ENCODE data around the gene MAK.
"Not testable (repeated sequence)": the region's sequence is repeated elsewhere in the genome, so short reads cannot be mapped to it uniquely, and the experiment has no call there.

MAK gene, protein sequence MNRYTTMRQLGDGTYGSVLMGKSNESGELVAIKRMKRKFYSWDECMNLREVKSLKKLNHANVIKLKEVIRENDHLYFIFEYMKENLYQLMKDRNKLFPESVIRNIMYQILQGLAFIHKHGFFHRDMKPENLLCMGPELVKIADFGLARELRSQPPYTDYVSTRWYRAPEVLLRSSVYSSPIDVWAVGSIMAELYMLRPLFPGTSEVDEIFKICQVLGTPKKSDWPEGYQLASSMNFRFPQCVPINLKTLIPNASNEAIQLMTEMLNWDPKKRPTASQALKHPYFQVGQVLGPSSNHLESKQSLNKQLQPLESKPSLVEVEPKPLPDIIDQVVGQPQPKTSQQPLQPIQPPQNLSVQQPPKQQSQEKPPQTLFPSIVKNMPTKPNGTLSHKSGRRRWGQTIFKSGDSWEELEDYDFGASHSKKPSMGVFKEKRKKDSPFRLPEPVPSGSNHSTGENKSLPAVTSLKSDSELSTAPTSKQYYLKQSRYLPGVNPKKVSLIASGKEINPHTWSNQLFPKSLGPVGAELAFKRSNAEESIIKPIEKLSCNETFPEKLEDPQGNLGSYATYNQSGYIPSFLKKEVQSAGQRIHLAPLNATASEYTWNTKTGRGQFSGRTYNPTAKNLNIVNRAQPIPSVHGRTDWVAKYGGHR

GRCh38 chr6:10837995-10838793 lies at the start of gene MAK:
MAK (minus strand) TSS chr6:10838539; CDS start chr6:10830648, 7,891 bp downstream.
- DNase-seq, result peak; percentile 77

- DNase-seq, result no peak
Measured at GRCh38 chr6:10886691-10887502, 48.6 kb upstream of the MAK start, which contains the start of gene SYCP2L. SYCP2L (plus strand) TSS chr6:10887052; CDS start chr6:10887127, 75 bp downstream.

GRCh38 chr6:10886365-10886690 lies 48.0 kb upstream of the MAK start:
- DNase-seq, result not testable (repeated sequence)

GRCh38 chr6:10884245-10884972 lies 46.1 kb upstream of the MAK start:
- no peak for DNase-seq

DNA sequence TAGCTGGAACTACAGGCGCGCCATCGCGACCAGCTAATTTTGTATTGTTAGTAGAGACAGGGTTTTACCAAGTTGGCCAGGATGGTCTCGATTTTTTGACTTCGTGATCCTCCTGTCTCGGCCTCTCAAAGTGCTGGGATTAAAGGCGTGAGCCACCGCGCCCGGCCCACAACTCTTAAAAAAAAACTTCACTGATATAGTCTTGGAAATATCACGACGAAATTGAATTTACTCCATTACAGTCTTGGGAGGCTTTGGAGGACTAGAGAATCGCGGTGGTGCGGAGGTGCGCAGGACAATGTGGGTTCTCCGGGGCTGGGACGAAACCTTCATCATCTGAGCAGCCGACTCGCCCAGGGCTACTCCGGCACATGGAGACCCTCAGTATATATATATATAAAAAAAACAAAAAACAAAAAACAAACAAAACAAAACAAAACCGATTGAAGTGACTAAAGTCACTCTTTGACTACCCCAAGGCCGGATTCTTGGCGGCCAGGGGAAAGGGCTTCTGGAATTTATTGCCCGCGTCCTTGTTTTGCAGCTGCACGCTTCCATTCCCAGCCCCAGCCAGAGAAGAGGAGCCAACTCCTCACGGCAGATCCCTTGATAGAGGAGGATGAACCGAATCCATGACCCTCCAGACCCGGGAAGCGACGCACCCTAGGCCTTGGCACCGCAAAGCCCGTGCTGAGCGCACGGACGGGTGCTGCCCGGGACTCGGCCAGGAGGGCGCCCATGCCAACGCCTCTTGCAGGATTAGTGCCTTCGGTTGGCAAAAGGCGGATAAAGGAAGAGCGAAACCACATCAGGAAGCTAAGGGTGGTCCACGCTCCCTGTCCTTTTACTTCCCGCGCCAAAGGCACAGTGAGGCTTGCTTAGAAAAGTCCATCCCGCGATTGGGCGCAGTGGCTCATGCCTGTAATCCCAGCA lies 45.2 kb upstream of the MAK start:
- DNase-seq, result no peak

DNA sequence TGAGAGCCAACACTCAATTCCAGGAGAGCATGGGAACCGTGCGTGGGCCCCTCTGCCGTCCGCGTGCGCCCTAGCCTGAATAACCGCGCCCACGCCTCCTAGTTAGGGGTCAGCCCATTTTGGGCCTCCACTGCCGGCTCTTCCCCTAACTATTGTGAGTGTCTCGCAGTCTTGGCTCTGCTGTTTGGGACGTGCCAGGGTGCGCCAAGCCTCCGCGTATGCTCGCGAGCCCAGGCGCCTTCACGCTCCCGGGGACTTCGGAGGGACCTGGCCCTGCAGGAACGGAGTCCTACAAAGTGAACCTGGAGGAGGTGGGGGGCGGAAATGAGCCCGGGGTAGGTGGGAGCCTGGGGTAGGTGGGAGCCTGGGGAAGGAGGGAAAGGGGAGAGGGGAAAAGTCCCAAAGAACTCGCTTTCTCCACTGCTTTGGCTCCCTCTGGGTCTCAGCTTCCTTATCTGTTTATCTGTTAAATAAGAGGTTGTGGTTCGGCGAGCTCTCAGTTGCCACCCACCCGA lies 44.4 kb upstream of the MAK start:
- DNase-seq, result no peak

DNA sequence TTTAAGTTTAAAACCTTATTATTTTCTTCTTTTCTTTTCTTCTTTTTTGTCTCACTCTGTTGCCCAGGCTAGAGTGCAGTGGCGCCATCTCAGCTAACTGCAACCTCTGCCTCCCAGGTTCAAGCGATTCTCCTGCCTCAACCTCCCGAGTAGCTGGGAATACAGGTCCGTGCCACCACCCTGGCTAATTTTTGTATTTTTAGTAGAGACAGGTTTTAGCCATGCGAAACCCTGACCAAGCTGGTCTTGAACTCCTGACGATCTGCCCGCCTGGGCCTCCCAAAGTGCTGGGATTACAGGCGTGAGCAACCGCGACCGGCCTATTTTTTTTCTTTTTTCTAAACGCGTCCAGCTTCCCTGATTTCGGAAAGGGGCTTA lies 43.9 kb upstream of the MAK start:
- DNase-seq, result not testable (repeated sequence)

DNA sequence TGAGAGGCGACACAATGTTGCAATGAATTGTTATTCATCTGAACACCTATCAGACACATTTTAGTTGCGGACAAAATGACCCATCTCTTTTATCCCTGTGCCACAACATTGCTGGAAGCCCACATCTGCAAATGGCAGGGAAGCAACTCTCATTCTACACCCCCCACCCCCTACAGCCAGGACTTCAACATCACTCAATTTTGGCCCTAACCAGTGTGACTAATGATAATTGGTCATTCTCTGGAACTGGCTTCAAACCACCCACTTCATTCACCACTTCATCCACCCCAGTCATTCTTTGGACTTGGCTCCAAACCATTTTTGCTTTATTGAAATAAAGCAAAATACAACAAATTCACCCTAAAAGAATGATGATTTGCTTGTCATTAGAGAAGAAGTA lies 42.0 kb upstream of the MAK start:
- no peak for DNase-seq

DNA sequence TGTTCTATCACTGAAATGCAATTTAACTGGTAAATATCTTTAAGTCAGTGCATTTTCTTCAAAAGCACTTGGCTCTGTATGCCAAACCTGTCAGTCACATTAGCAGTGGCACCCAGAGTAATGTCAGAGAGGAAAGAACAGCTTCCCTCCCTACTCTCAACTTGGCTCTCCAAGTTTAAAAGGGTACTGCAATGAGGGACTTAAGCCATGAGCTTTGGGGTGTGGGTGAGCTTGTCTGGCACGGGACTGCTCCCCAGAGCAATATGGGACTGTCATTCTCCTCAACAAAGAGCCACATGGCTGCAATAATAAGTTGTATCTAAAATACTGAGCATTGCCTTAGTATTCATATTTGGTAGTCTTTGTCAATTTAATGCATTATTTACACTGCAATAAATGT lies 39.5 kb upstream of the MAK start:
- DNase-seq, result no peak

DNA sequence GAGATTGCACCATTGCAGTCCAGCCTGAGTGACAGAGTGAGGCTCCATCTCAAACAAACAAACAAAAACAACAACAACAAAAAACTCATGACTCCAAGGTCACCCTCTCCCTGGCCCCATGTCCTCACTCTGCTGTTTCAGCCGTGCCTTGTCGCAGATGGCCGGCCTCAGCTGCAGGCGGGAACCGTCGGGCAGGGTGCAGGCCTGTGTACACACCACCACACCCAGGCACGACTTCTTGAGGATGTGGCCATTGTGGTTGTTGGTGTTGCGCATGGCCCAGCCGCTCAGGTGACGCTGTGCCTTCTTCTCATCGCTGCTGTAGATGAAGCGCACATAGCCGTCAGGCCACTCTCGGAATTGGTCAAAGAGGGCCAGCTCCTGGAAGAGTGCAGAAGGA lies 38.7 kb upstream of the MAK start:
- no peak for DNase-seq

- DNase-seq, result no peak
Measured at GRCh38 chr6:10875026-10875425, 36.7 kb upstream of the MAK start.

GRCh38 chr6:10874207-10874606 lies 35.9 kb upstream of the MAK start:
- DNase-seq, result no peak

DNA sequence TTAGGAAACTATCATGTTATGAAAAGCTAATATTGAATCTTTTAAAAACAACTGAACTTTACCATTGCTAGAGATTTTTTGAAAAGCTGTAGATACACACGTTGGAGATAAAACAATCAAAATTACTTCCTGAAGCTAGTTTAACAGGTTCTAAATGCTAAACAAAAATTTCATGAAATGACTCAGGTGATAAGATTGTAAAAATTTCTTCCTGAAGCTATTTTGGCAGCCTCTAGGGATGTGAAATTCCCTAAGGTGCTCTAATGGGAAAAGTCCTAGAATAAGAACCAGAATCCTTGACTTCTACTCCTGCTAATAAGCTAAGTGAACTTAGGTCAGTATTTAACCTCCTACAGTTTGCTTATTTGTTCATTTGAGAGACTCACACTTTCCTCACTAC lies 35.0 kb upstream of the MAK start:
- no peak for DNase-seq

- no peak for DNase-seq
Measured at GRCh38 chr6:10867952-10868351, 29.6 kb upstream of the MAK start.

GRCh38 chr6:10866709-10867108 lies 28.4 kb upstream of the MAK start:
- not testable (repeated sequence) for DNase-seq

GRCh38 chr6:10863031-10863430 lies 24.7 kb upstream of the MAK start:
- DNase-seq, result not testable (repeated sequence)

DNA sequence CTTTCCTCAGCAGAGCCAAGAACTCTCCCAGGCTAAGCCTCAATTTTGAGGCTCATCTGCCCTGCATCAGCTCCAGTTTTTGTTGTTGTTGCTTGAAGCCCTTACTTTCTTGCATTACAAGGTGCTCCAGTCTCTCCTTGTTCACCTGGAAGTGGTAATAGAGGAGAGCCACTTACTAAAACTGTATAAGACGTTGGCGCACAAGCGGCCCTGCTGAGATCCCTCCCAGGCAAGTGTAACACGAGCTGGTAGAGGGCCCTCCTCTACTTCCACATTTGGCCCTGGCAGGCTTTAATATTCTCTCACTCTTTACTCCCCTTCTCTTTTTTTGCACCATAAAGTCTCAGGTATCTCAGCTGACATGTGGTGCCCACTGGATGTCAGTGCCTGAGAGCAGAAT lies 24.0 kb upstream of the MAK start:
- no peak for DNase-seq

DNA sequence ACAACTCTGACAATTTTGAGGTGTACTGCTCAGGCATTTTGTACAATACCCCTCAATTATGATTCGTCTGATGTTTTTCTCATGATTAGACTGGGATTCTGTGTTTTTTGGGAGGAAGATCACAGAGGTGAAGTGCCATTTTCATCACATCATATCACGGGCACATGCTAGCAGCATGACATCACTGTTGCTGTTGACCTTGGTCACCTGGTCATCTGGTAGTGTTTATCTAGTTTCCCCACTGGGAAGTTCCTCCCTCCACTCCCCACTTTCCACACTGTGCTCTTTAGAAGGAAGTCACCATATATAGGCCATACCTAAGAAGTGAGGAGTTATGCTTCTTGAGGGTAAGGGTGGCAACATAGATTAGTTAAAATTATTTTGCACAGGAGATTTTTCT lies 22.7 kb upstream of the MAK start:
- DNase-seq, result no peak

DNA sequence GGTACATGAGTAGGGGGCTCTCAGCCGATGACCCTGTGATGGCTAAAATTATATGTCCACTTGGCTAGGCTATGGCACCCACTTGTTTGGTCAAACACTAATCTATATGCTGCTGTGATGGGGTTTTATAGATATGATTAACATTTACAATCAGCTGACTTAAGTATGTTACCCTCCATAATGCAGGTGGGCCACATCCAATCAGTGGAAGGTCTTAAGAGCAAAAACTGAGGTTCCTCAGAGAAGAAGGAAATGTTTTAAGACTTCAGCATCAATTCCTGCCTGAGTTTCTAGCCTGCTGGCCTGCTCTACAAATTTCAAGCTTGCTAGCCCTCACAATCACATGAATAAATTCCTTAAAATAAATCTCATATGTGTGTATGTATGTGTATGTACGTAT lies 18.9 kb upstream of the MAK start:
- no peak for DNase-seq

DNA sequence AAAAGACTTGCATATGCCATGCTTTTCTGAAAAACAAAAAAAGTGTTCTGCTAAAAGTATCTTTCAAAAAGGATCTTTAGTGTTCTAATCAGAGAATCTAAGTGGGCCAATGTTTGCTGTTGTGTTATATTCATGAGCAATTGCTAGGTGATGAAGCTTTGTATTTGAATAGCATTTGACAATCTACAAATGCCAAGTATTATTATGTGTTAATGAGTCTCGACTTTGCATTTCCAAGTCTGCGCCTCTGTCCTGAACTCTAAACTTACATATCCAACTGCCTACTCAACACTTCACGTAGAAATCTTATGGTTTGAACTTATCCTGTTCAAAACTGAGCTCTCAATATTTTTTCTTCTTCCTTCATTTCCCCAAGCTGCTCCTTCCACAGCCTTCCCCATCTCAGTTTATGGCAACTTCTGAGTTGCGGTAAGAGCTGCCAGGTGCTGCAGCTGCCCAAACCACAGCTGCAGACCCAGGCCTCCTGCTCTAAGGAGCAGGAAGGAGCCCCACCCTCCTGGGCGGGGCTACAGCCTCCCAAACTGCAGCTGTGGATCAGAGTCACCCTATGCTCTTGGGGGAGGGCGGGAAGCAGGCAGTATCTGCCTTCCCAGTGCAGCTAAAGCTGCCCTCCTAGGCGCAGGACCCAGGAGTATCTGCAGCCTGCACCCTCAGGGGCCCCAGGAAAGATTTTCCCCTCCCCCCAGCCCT lies 16.7 kb upstream of the MAK start:
- DNase-seq, result no peak

Data from activated gamma-delta T cell treated with Interleukin-2 at 50 U/mL for 16 hours (primary cell).